GM10266 (cell line): ENCODE data around the gene ASF1A.

ENCODE experiments used
- DNase-seq: peaks from one replicate; pipeline ENCODE4 v3.0.0; 2012; ENCODE audit errors: extremely low spot score
- TF ChIP-seq, protein P1 (sequence below): IDR thresholded peaks from 2 replicates; pipeline ENCODE4 v1.5.1; 2012; ENCODE audit warnings: mild to moderate bottlenecking, low read depth; ENCODE audit not compliant: control insufficient read depth, insufficient read depth; ENCODE audit errors: missing control alignments

ASF1A gene

GRCh38 chr6:118908441-118908840, 14.5 kb downstream of the ASF1A start:
- TF ChIP-seq, protein P1, sequence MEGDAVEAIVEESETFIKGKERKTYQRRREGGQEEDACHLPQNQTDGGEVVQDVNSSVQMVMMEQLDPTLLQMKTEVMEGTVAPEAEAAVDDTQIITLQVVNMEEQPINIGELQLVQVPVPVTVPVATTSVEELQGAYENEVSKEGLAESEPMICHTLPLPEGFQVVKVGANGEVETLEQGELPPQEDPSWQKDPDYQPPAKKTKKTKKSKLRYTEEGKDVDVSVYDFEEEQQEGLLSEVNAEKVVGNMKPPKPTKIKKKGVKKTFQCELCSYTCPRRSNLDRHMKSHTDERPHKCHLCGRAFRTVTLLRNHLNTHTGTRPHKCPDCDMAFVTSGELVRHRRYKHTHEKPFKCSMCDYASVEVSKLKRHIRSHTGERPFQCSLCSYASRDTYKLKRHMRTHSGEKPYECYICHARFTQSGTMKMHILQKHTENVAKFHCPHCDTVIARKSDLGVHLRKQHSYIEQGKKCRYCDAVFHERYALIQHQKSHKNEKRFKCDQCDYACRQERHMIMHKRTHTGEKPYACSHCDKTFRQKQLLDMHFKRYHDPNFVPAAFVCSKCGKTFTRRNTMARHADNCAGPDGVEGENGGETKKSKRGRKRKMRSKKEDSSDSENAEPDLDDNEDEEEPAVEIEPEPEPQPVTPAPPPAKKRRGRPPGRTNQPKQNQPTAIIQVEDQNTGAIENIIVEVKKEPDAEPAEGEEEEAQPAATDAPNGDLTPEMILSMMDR, result no peak
- DNase-seq, result no peak

DNA sequence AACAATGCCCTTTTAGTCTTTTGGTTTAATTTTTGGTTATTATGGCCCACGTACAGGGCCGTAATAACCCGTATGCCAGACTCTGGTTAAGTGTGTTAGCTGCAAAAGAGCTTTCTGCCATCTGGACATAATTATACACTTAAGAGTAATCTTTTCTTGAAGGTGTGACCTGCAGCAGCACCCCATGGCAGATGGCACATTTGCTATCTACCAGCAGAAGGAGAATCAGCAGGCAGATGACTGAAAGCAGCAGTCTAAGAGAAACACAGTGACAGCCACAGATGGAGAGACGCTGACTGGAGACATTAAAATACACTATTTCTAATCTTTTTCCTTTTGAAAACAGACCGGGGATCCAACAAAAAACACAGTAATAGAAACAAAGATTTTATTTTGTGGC, 18.7 kb downstream of the ASF1A start:
- TF ChIP-seq, protein P1, result no peak
- no peak for DNase-seq

- TF ChIP-seq, protein P1, result no peak
These were observed 19.2 kb downstream of the ASF1A start for GRCh38 chr6:118913161-118913560.

GRCh38 chr6:118914598-118914997, 20.6 kb downstream of the ASF1A start:
- no peak for DNase-seq
- TF ChIP-seq, protein P1, result no peak

More at GRCh38 chr6:118913161-118913560, 19.2 kb downstream of the ASF1A start:
- DNase-seq, result no peak

GRCh38 chr6:118917546-118918328, 23.8 kb downstream of the ASF1A start:
- DNase-seq, result no peak
- TF ChIP-seq, protein P1, result no peak

GRCh38 chr6:118918329-118918725, 24.4 kb downstream of the ASF1A start:
- DNase-seq, result no peak
- TF ChIP-seq, protein P1, result no peak

GRCh38 chr6:118921084-118921483, 27.1 kb downstream of the ASF1A start:
- no peak for DNase-seq
- TF ChIP-seq, protein P1, result no peak
